HUDEP-2 (cell line): Measurements from ENCODE around the gene ANO9.

Experiments used
- DNase-seq, 76 experiments: peaks; one replicate each; lab custom pipeline; 2025; ENCODE audit not compliant: unreplicated experiment in 76 of 76; lab: John Stamatoyannopoulos, UW

Gene ANO9, protein sequence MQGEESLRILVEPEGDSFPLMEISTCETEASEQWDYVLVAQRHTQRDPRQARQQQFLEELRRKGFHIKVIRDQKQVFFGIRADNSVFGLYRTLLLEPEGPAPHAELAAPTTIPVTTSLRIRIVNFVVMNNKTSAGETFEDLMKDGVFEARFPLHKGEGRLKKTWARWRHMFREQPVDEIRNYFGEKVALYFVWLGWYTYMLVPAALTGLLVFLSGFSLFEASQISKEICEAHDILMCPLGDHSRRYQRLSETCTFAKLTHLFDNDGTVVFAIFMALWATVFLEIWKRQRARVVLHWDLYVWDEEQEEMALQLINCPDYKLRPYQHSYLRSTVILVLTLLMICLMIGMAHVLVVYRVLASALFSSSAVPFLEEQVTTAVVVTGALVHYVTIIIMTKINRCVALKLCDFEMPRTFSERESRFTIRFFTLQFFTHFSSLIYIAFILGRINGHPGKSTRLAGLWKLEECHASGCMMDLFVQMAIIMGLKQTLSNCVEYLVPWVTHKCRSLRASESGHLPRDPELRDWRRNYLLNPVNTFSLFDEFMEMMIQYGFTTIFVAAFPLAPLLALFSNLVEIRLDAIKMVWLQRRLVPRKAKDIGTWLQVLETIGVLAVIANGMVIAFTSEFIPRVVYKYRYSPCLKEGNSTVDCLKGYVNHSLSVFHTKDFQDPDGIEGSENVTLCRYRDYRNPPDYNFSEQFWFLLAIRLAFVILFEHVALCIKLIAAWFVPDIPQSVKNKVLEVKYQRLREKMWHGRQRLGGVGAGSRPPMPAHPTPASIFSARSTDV

GRCh38 chr11:441418-442274, at the start of gene ANO9:
ANO9 (minus strand) TSS chr11:442011; CDS start chr11:441926, 85 bp downstream.
- peak in 1 of 76 experiments; percentile 5 for DNase-seq

DNA sequence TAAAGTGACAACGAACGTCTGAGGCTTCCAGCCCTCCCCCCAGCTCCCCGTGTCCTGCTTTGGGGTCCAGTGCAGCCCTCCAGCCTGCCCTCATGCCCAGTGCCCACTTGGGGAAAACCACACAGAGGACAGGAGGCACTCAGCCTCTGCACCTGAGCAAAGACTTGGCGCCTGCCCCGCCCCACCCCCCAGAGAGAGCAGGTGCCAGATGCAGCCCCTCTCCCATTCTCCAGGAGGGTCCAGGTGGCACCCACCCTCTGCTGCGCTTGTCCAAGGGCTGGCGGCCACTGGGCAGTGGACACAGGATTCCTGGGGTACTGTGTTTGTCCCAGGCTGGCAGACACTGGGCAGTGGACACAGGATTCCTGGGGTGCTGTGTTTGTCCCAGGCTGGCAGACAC, 49.5 kb upstream of the ANO9 start:
- no peak for DNase-seq

- no peak for DNase-seq
Observed at GRCh38 chr11:490930-491260, 49.1 kb upstream of the ANO9 start.

DNA sequence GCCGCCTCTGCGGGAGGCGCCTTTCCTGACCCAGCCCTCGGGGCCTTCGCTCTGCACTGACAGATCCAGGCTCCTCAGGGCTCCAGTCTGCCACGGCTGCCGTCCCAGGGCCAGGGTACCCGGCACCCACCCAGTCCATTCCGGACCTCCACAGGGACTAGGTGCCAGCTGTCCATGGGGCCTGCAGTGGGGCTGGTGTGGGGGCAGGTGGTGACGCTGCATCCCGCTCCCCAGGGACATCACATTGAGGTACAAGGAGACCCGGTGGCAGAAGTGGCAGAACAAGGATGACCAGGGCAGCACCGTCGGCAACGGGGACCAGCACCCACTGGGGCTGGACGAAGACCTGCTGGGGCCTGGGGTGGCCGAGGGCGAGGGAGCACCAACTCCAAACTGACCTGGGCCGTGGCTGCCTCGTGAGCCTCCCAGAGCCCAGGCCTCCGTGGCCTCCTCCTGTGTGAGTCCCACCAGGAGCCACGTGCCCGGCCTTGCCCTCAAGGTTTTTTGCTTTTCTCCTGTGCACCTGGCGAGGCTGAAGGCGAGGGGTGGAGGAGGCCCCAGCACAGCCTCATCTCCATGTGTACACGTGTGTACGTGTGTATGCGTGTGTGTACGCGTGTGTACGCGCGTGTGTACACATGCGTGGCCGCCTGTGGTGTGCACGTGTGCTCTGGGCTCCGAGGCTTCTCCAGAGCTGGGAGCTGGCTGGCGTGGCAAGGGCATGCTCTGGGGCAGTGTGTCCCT, 48.5 kb upstream of the ANO9 start:
- DNase-seq = no peak

DNA sequence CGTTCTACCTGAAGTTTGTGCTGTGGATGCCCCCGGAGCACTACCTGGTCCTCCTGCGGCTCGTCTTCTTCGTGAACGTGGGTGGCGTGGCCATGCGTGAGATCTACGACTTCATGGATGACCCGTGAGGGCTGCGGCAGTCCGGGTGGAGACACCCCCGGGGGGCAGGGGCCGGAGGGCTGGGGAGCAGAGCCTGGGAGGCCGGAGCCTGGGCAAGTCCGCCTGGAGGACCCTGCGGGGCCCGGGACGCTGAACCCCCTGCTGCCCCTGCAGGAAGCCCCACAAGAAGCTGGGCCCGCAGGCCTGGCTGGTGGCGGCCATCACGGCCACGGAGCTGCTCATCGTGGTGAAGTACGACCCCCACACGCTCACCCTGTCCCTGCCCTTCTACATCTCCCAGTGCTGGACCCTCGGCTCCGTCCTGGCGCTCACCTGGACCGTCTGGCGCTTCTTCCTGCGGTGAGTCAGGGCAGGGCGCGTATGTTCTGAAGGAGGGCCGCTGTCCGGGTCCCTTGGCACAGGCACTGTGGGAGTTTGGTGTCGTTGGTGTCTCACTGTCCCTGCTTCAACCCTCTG, 47.9 kb upstream of the ANO9 start:
- no peak for DNase-seq

- no peak for DNase-seq
Observed at GRCh38 chr11:488992-489391, 47.2 kb upstream of the ANO9 start.

DNA sequence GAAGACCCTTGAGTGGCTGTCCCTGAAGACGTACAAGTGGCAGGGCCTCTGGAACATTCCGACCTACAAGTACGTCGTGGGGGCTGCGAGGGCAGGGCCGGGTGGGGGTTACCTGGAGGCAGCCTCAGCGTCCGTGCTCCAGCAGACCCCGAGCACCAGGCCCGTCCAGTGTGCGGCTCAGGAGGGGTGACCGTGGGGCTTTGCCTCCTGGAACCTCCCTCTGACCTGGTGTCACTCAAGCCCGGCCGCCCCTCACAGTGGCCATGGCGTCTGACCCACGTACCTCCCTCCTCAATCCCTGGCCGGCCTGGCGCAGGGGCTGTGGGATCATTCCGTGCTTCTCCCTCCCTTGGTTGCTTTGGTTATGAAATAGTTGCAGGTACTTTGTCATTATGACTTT, 46.8 kb upstream of the ANO9 start:
- no peak for DNase-seq

DNA sequence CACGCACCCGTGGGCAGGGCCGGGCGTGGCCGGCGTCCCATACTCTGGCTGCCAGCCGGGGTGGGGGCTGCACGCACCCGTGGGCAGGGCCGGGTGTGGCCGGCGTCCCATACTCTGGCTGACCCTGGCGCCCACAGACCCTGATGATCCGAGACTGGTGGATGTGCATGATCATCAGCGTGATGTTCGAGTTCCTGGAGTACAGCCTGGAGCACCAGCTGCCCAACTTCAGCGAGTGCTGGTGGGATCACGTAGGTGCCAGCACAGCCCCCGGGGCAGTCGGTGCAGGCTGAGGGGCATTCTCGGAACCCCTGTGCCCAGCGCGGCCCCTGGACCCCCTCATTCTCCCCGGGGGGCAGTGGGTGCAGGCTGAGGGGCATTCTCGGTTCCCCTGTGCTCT, 46.3 kb upstream of the ANO9 start:
- peak in 5 of 76 experiments; percentile 7 to 25 (median 21) for DNase-seq

GRCh38 chr11:487571-488021, 45.8 kb upstream of the ANO9 start:
- DNase-seq = no peak

GRCh38 chr11:486189-486588, 44.4 kb upstream of the ANO9 start:
- DNase-seq = no peak

DNA sequence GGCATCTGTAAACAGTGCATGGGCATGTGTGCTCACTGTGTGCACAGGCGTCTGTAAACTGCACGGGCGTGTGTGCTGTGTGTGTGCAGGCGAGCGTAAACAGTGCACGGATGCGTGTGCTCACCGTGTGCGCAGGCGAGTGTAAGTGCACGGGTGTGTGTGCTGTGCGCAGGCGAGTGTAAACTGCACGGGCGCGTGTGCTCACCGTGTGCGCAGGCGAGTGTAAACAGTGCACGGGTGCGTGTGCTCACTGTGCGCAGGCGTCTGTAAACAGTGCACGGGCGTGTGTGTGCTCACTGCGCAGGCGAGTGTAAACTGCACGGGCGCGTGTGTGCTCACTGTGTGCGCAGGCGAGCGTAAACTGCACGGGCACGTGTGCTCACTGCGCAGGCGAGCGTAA, 42.8 kb upstream of the ANO9 start:
- DNase-seq = no peak

- no peak for DNase-seq
Observed at GRCh38 chr11:479311-479710, 37.5 kb upstream of the ANO9 start.

GRCh38 chr11:477052-477715, 35.4 kb upstream of the ANO9 start:
- no peak for DNase-seq

DNA sequence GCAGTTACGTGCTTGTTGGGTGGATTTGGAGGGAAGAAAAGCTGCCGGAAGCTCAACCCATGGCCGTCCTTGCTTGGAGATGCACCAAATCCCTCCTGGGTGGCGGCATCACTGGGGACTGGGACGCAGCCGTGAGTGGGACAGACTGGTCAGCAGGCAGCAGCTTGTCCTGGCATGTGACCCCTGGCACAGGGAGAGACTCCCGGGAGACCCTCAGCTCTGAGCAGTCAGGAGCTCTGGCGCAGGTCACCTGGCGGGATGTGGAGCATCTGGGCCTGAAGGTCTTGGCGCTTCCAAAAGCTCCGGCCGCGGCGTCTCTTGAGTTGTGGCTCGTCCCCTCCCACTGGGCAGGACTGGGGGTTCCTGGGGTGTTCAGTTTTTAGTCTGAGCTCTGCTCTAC, 34.6 kb upstream of the ANO9 start:
- no peak for DNase-seq

GRCh38 chr11:475941-476340, 34.1 kb upstream of the ANO9 start:
- DNase-seq = no peak

- DNase-seq = no peak
Observed at GRCh38 chr11:474914-475506, 33.2 kb upstream of the ANO9 start.

GRCh38 chr11:473962-474785, 32.4 kb upstream of the ANO9 start:
- no peak for DNase-seq

GRCh38 chr11:473415-473814, 31.6 kb upstream of the ANO9 start:
- DNase-seq = no peak
